IPS DF 6.9 (cell line): Measurements from ENCODE around the gene CTSD.
"Not testable (repeated sequence)": the region's sequence is repeated elsewhere in the genome, so short reads cannot be mapped to it uniquely, and the experiment has no call there.

ENCODE experiments used
- DNase-seq: peaks from one replicate; pipeline ENCODE4 v3.0.0-alpha.2; 2013; ENCODE audit warnings: low read depth, low spot score
- H3K27ac ChIP-seq: one replicate; pipeline ENCODE4 v1.5.1; 2013; ENCODE audit warnings: low read length, control low read depth
- H3K27me3 ChIP-seq: 2 replicates; pipeline ENCODE4 v1.6.1; 2013; ENCODE audit warnings: mild to moderate bottlenecking, low read length; ENCODE audit not compliant: control insufficient read depth, insufficient read depth
- H3K36me3 ChIP-seq: 2 replicates; pipeline ENCODE4 v1.6.1; 2013; ENCODE audit warnings: low read length; ENCODE audit not compliant: control insufficient read depth, insufficient read depth
- H3K4me1 ChIP-seq: 2 replicates; pipeline ENCODE4 v1.6.1; 2013; ENCODE audit warnings: low read length; ENCODE audit not compliant: control insufficient read depth, insufficient read depth
- H3K4me3 ChIP-seq: 2 replicates; pipeline ENCODE4 v1.5.1; 2013; ENCODE audit warnings: mild to moderate bottlenecking, low read length
- H3K9me3 ChIP-seq: 2 replicates; pipeline ENCODE4 v1.6.1; 2013; ENCODE audit warnings: low read length, inconsistent platforms; ENCODE audit not compliant: control insufficient read depth, insufficient read depth
- WGBS: extraction: QIAGEN DNeasy Blood & Tissue Kit; methylation state at CpG from one replicate; pipeline ENCODE4 v1.1.7; 2013; ENCODE audit warnings: mixed read lengths, missing lambda C conversion rate; ENCODE audit not compliant: insufficient read length, insufficient coverage; 5-methylcytosine and 5-hydroxymethylcytosine counted together

CTSD gene

GRCh38 chr11:1774886-1775285, 11.2 kb upstream of the CTSD start:
- Histone ChIP-seq H3K27ac (no peak overlapping the region), H3K4me1 (peaks cover 7% of the 10 kb centered on the region)
- no CpG with 5 or more reads among the region's 12 CpGs for WGBS

GRCh38 chr11:1773994-1774550, 10.3 kb upstream of the CTSD start:
- Histone ChIP-seq H3K4me1 (peaks cover 7% of the 10 kb centered on the region), H3K36me3 (no peaks in the 10 kb centered on the region), H3K9me3 (no peaks in the 10 kb centered on the region), H3K4me3 (no peak overlapping the region), H3K27me3 (no peaks in the 10 kb centered on the region), H3K27ac (no peak overlapping the region)
- WGBS = no CpG with 5 or more reads among the region's 11 CpGs
- DNase-seq = no peak

More at GRCh38 chr11:1774886-1775285, 11.2 kb upstream of the CTSD start:
- Histone ChIP-seq H3K4me3 (no peak overlapping the region), H3K27me3 (no peaks in the 10 kb centered on the region), H3K36me3 (no peaks in the 10 kb centered on the region), H3K9me3 (no peaks in the 10 kb centered on the region)
- DNase-seq = no peak

GRCh38 chr11:1773131-1773993, 9.6 kb upstream of the CTSD start:
- no peak for DNase-seq
- Histone ChIP-seq H3K36me3 (no peaks in the 10 kb centered on the region), H3K4me1 (peaks cover 7% of the 10 kb centered on the region), H3K4me3 (no peak overlapping the region), H3K9me3 (no peaks in the 10 kb centered on the region), H3K27me3 (no peaks in the 10 kb centered on the region), H3K27ac (no peak overlapping the region)
- WGBS = no CpG with 5 or more reads among the region's 10 CpGs

- WGBS = no CpG with 5 or more reads among the region's 15 CpGs
- Histone ChIP-seq H3K4me3 (no peak overlapping the region), H3K4me1 (peaks cover 7% of the 10 kb centered on the region), H3K9me3 (no peaks in the 10 kb centered on the region), H3K27me3 (no peaks in the 10 kb centered on the region), H3K27ac (no peak overlapping the region), H3K36me3 (no peaks in the 10 kb centered on the region)
- DNase-seq = no peak
Observed at GRCh38 chr11:1772270-1773130, 8.8 kb upstream of the CTSD start.

GRCh38 chr11:1771700-1772099, 8.0 kb upstream of the CTSD start:
- no peak overlapping the region for H3K4me3 ChIP-seq
- H3K27ac ChIP-seq = no peak overlapping the region
- no peak for DNase-seq
- no peaks in the 10 kb centered on the region for H3K36me3 ChIP-seq
- WGBS = no CpG with 5 or more reads among the region's 6 CpGs
- H3K4me1 ChIP-seq = peaks cover 7% of the 10 kb centered on the region
- H3K27me3 ChIP-seq = no peaks in the 10 kb centered on the region
- no peaks in the 10 kb centered on the region for H3K9me3 ChIP-seq

- Histone ChIP-seq H3K27ac (no peak overlapping the region), H3K4me3 (no peak overlapping the region), H3K4me1 (peaks cover 7% of the 10 kb centered on the region), H3K27me3 (no peaks in the 10 kb centered on the region), H3K9me3 (no peaks in the 10 kb centered on the region), H3K36me3 (no peaks in the 10 kb centered on the region)
- no CpG with 5 or more reads among the region's 18 CpGs for WGBS
- DNase-seq = no peak
Observed at GRCh38 chr11:1771273-1771672, 7.5 kb upstream of the CTSD start.

- Histone ChIP-seq H3K36me3 (no peaks in the 10 kb centered on the region), H3K9me3 (no peaks in the 10 kb centered on the region), H3K4me3 (no peak overlapping the region), H3K4me1 (peaks cover 7% of the 10 kb centered on the region), H3K27ac (no peak overlapping the region), H3K27me3 (no peaks in the 10 kb centered on the region)
- DNase-seq = no peak
- no CpG with 5 or more reads among the region's 5 CpGs for WGBS
Observed at GRCh38 chr11:1770528-1770927, 6.8 kb upstream of the CTSD start.

- WGBS = no CpG with 5 or more reads among the region's 7 CpGs
- H3K4me3 ChIP-seq = no peak overlapping the region
- no peak for DNase-seq
- H3K9me3 ChIP-seq = no peaks in the 10 kb centered on the region
- no peak overlapping the region for H3K27ac ChIP-seq
- no peaks in the 10 kb centered on the region for H3K36me3 ChIP-seq
- peaks cover 7% of the 10 kb centered on the region for H3K4me1 ChIP-seq
- no peaks in the 10 kb centered on the region for H3K27me3 ChIP-seq
Observed at GRCh38 chr11:1770061-1770460, 6.3 kb upstream of the CTSD start.

GRCh38 chr11:1769304-1769936, 5.7 kb upstream of the CTSD start:
- not testable (repeated sequence) for DNase-seq, H3K4me3 ChIP-seq, H3K27ac ChIP-seq, H3K9me3 ChIP-seq, H3K36me3 ChIP-seq, H3K4me1 ChIP-seq, H3K27me3 ChIP-seq
- WGBS = no CpG with 5 or more reads among the region's 9 CpGs

GRCh38 chr11:1768141-1768469, 4.4 kb upstream of the CTSD start:
- Histone ChIP-seq H3K4me1 (0 out of 2 replicates have a peak, but pooled peaks cover 4% of the 10 kb centered on the region), H3K27me3 (no peaks in the 10 kb centered on the region), H3K9me3 (no peaks in the 10 kb centered on the region), H3K27ac (no peak overlapping the region), H3K4me3 (no peak overlapping the region), H3K36me3 (no peaks in the 10 kb centered on the region)
- no peak for DNase-seq
- no CpG with 5 or more reads among the region's 7 CpGs for WGBS
